Liver (tissue), 9 donors: ENCODE data around the gene ULBP3. TPM values are rescaled to one million over a fixed set of nuclear protein-coding genes. Genes with fewer than 3 reads are reported as not detected.

Experiments
- DNase-seq: peaks from one replicate; pipeline ENCODE4 v3.0.0-alpha.2; 2017; ENCODE audit warnings: low spot score
- H3K27ac ChIP-seq, 2 donors: one replicate each; pipeline ENCODE4 v1.7.0; 2013; ENCODE audit warnings: inconsistent platforms in 2 of 2, low read length in 2 of 2, control low read depth in 1 of 2, low read depth in 1 of 2, mild to moderate bottlenecking in 1 of 2
- H3K27me3 ChIP-seq, 4 donors: one replicate each; pipeline versions ENCODE4 v1.6.1 to v1.7.0; 2013; ENCODE audit warnings: low read length in 3 of 4, inconsistent platforms in 1 of 4, mild to moderate bottlenecking in 1 of 4, moderate library complexity in 1 of 4; ENCODE audit not compliant: control insufficient read depth in 4 of 4, insufficient read depth in 4 of 4
- H3K36me3 ChIP-seq, 4 donors: one replicate each; pipeline versions ENCODE4 v1.6.1 to v1.7.0; 2013; ENCODE audit warnings: low read length in 3 of 4, mild to moderate bottlenecking in 3 of 4, low read depth in 1 of 4, moderate library complexity in 1 of 4; ENCODE audit not compliant: control insufficient read depth in 4 of 4, insufficient read depth in 3 of 4
- H3K4me1 ChIP-seq, 4 donors: one replicate each; pipeline versions ENCODE4 v1.6.1 to v1.7.0; 2013; ENCODE audit warnings: low read length in 3 of 4, mild to moderate bottlenecking in 3 of 4, moderate library complexity in 1 of 4; ENCODE audit not compliant: control insufficient read depth in 4 of 4, insufficient read depth in 4 of 4
- H3K4me3 ChIP-seq, 3 donors: one replicate each; pipeline versions ENCODE4 v1.6.1 to v1.7.0; 2013; ENCODE audit warnings: low read length in 3 of 3, control low read depth in 1 of 3, low read depth in 1 of 3, mild to moderate bottlenecking in 1 of 3
- H3K9ac ChIP-seq, 2 donors: one replicate each; pipeline ENCODE4 v1.7.0; 2013; ENCODE audit warnings: low read length in 2 of 2, mild to moderate bottlenecking in 2 of 2, moderate library complexity in 2 of 2, control low read depth in 1 of 2, low read depth in 1 of 2
- H3K9me3 ChIP-seq, 4 donors: one replicate each; pipeline versions ENCODE4 v1.6.1 to v1.7.0; 2013; ENCODE audit warnings: low read length in 3 of 4; ENCODE audit not compliant: control insufficient read depth in 4 of 4
- EGR1 ChIP-seq, 2 donors: IDR thresholded peaks; 2 replicates each; pipeline ENCODE4 v1.6.1; 2016 to 2018; ENCODE audit warnings: antibody characterized with exemption in 2 of 2, low read depth in 2 of 2
- FOXA1 ChIP-seq: IDR thresholded peaks from 2 replicates; pipeline ENCODE4 v1.6.1; 2016; ENCODE audit warnings: antibody characterized with exemption
- FOXA2 ChIP-seq: IDR thresholded peaks from 2 replicates; pipeline ENCODE4 v1.6.1; 2016; ENCODE audit warnings: antibody characterized with exemption
- GABPA ChIP-seq, 2 donors: IDR thresholded peaks in 1 of 2; conservative IDR thresholded peaks in 1 of 2; 2 replicates each; pipeline ENCODE4 v1.6.1; 2016; ENCODE audit warnings: antibody characterized with exemption in 2 of 2, mild to moderate bottlenecking in 1 of 2, moderate library complexity in 1 of 2
- HNF4A ChIP-seq, 2 donors: conservative IDR thresholded peaks; 2 replicates each; pipeline ENCODE4 v1.6.1; 2016; ENCODE audit warnings: antibody characterized with exemption in 2 of 2, mild to moderate bottlenecking in 2 of 2
- HNF4G ChIP-seq: IDR thresholded peaks from 2 replicates; pipeline ENCODE4 v1.6.1; 2016; ENCODE audit warnings: antibody characterized with exemption
- JUND ChIP-seq, 2 donors: IDR thresholded peaks; 2 replicates each; pipeline ENCODE4 v1.6.1; 2016; ENCODE audit warnings: antibody characterized with exemption in 2 of 2
- NR2F2 ChIP-seq: IDR thresholded peaks from 2 replicates; pipeline ENCODE4 v1.6.1; 2016; ENCODE audit warnings: antibody characterized with exemption
- RAD21 ChIP-seq, 2 donors: IDR thresholded peaks; 2 replicates each; pipeline ENCODE4 v1.6.1; 2016; ENCODE audit warnings: antibody characterized with exemption in 2 of 2, mild to moderate bottlenecking in 2 of 2
- RXRA ChIP-seq, 2 donors: IDR thresholded peaks; 2 replicates each; pipeline ENCODE4 v1.6.1; 2017 to 2018; ENCODE audit warnings: antibody characterized with exemption in 2 of 2, mild to moderate bottlenecking in 1 of 2
- SP1 ChIP-seq: IDR thresholded peaks from 2 replicates; pipeline ENCODE4 v1.6.1; 2018; ENCODE audit warnings: antibody characterized with exemption, mild to moderate bottlenecking
- TAF1 ChIP-seq: conservative IDR thresholded peaks from 2 replicates; pipeline ENCODE4 v1.6.1; 2016; ENCODE audit warnings: antibody characterized with exemption, mild to moderate bottlenecking
- YY1 ChIP-seq: IDR thresholded peaks from 2 replicates; pipeline ENCODE4 v1.6.1; 2016; ENCODE audit warnings: antibody characterized with exemption, mild to moderate bottlenecking
- WGBS: extraction: QIAGEN DNeasy Blood & Tissue Kit; methylation state at CpG from one replicate; pipeline ENCODE4 v1.1.7; 2013; 5-methylcytosine and 5-hydroxymethylcytosine counted together
- polyA plus RNA-seq, 2 donors: library from polyadenylated mRNA; stranded (reverse) in 1 of 2; unstranded in 1 of 2; fragments of 200-250 nt in 1 of 2; fragments of >200 nt in 1 of 2; fragmentation: Nextera tagmentation in 1 of 2; extraction: Ambion mirVana in 1 of 2; gene quantifications; one replicate each; pipeline versions ENCODE4 v1.2.1 to v1.2.3, GENCODE V29; 2013 to 2015
- total RNA-seq, 2 donors: library from RNA; depleted of rRNA; stranded (reverse); fragments of >200 nt; gene quantifications; one replicate each; pipeline ENCODE4 v1.2.3, GENCODE V29; 2014
- TF ChIP-seq, protein P1 (sequence below): IDR thresholded peaks from 2 replicates; pipeline ENCODE4 v1.6.1; 2016; ENCODE audit warnings: antibody characterized with exemption
- TF ChIP-seq, protein P2 (sequence below): IDR thresholded peaks from 2 replicates; pipeline ENCODE4 v1.6.1; 2016; ENCODE audit warnings: antibody characterized with exemption
- TF ChIP-seq, protein P3 (sequence below): IDR thresholded peaks from 2 replicates; pipeline ENCODE4 v1.6.1; 2016; ENCODE audit warnings: antibody characterized with exemption
- TF ChIP-seq, protein P4 (sequence below): IDR thresholded peaks from 2 replicates; pipeline ENCODE4 v1.6.1; 2016; ENCODE audit warnings: antibody characterized with exemption, mild to moderate bottlenecking
- TF ChIP-seq, protein P5 (sequence below): fragments of 150-350 bp; IDR thresholded peaks from 2 replicates; pipeline ENCODE4 v1.5.1; 2017; ENCODE audit warnings: improper control_type of control experiment, low read depth, low read length; ENCODE audit not compliant: missing input control
- donor health status: healthy.
- donor health status: healthy.
- donor health status: healthy.
- donor health status: healthy.
- donor health status: healthy.

The ULBP3 gene
- total and polyA plus RNA-seq, 4 donors = 0.88 to 2.3 (median 0.92) TPM; not detected in 1

DNA sequence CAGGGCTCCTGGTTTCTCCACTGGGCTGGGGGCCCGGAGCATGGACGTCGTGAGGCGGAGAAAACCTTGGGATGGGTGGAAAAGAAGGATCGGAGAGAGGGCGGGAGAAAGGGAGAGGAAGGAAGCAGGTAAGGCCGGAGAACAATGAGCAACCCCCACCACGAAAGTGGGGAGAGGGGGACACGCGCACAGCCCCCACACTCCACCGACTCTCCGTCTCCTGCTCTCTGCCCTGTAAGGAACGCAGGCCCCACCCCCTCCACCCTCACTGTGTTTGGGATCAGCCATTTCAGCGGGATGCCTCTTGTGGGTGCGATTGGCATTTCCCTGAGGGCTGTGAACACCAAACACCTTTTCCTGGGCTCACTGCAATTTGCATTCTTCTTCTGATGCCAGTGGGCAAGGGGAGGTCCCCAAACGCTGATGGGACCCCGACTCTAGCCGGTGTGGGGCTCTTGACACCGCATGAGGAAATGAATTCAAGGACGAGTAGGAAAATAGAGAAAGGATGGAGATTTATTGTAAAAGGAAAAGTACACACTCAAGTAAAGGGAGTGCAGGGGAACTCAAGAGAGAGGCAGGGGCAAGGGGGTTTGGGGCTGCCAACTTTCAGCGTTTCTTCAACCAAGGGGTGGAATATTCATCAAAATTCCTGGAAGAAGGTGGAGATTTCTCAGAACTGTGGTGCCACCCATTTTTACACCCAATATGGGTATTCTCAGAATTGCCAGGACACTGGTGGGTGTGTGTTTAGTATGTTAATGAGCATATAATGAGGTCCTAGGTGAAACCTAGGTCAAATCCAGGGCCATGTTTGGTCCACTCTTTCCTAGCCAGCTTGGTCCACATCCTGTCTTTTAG, 30.5 kb downstream of the ULBP3 start:
- no peaks in the 10 kb centered on the region for H3K36me3 ChIP-seq
- H3K27me3 ChIP-seq = peaks cover 0 to 25% (median 9%) of the 10 kb centered on the region in 4 donors
- 14% methylated on average over 21 of the region's 21 CpGs for WGBS
- TF ChIP-seq GABPA (IDR thresholded peaks at IDR 0.05 in 1 of 2, conservative IDR thresholded peaks at IDR 0.05 in 1 of 2) (no peak), RXRA (IDR thresholded peaks at IDR 0.05) (no peak)
- TF ChIP-seq, protein P1, sequence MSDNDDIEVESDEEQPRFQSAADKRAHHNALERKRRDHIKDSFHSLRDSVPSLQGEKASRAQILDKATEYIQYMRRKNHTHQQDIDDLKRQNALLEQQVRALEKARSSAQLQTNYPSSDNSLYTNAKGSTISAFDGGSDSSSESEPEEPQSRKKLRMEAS = no peak
- TF ChIP-seq, protein P2, sequence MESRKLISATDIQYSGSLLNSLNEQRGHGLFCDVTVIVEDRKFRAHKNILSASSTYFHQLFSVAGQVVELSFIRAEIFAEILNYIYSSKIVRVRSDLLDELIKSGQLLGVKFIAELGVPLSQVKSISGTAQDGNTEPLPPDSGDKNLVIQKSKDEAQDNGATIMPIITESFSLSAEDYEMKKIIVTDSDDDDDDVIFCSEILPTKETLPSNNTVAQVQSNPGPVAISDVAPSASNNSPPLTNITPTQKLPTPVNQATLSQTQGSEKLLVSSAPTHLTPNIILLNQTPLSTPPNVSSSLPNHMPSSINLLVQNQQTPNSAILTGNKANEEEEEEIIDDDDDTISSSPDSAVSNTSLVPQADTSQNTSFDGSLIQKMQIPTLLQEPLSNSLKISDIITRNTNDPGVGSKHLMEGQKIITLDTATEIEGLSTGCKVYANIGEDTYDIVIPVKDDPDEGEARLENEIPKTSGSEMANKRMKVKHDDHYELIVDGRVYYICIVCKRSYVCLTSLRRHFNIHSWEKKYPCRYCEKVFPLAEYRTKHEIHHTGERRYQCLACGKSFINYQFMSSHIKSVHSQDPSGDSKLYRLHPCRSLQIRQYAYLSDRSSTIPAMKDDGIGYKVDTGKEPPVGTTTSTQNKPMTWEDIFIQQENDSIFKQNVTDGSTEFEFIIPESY = no peak
- TF ChIP-seq, protein P3, sequence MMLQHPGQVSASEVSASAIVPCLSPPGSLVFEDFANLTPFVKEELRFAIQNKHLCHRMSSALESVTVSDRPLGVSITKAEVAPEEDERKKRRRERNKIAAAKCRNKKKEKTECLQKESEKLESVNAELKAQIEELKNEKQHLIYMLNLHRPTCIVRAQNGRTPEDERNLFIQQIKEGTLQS = no peak
- H3K27ac ChIP-seq = no peak overlapping the region
- no peak overlapping the region for H3K4me3 ChIP-seq
- no peaks in the 10 kb centered on the region for H3K9me3 ChIP-seq
- H3K9ac ChIP-seq = no peak overlapping the region
- DNase-seq = no peak
- peaks cover 0 to 9% (median 7%) of the 10 kb centered on the region in 4 donors for H3K4me1 ChIP-seq

DNA sequence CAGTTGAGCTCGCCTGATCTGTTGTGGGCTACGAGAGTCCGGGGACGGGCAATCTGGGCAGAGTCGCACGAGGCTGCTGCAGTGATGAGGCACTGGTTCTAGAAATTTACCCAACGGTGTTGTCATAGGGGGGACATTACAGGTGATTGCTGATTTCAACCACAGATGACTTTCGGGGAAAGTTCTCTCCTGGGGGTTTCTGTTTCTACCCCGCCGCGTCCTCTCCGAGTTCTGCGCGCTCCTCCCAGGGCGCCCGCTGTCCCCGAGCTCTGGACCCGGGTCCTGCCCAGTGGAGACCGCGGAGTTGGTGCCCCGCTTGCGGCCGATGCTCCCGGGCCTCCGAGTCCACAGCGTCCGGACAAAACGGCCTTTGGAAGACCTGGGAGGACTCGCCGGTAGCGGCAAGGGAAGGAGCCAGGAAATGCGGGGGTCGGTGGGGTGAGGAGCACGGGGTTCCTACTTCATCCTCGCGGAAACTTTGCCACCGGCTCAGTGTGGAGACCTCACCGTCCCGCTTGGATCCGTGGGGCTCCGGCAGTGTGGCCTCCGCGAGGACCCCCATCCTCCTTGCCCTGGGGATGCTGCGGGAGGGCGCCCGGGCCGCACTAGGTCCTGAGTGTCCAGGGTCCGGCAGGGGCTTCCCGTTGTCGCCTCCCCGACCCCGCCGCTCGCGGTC, 31.3 kb downstream of the ULBP3 start:
- DNase-seq = no peak
- Histone ChIP-seq H3K9me3 (no peaks in the 10 kb centered on the region), H3K9ac (no peak overlapping the region), H3K36me3 (no peaks in the 10 kb centered on the region), H3K27me3 (peaks cover 0 to 25% (median 9%) of the 10 kb centered on the region in 4 donors), H3K27ac (no peak overlapping the region), H3K4me1 (peaks cover 0 to 9% (median 7%) of the 10 kb centered on the region in 4 donors), H3K4me3 (peak overlapping the region in 1 of 3 donors; percentile 17)
- WGBS = 4% methylated on average over 55 of the region's 55 CpGs
- TF ChIP-seq, protein P1 = no peak
- TF ChIP-seq EGR1 (IDR thresholded peaks at IDR 0.05; ENCODE audit: low read depth in 2 of 2) = no peak
- no peak for TF ChIP-seq RAD21 (IDR thresholded peaks at IDR 0.05)
- TF ChIP-seq HNF4G = no peak
- no peak for TF ChIP-seq JUND (IDR thresholded peaks at IDR 0.05)
- TF ChIP-seq GABPA (IDR thresholded peaks at IDR 0.05 in 1 of 2, conservative IDR thresholded peaks at IDR 0.05 in 1 of 2) = no peak
- TF ChIP-seq, protein P3 = no peak
- TF ChIP-seq HNF4A (conservative IDR thresholded peaks at IDR 0.05) = no peak
- no peak for TF ChIP-seq NR2F2
- TF ChIP-seq RXRA (IDR thresholded peaks at IDR 0.05) = no peak
- TF ChIP-seq FOXA1 = no peak
- TF ChIP-seq YY1 = no peak
- no peak for TF ChIP-seq SP1
- TF ChIP-seq, protein P4, sequence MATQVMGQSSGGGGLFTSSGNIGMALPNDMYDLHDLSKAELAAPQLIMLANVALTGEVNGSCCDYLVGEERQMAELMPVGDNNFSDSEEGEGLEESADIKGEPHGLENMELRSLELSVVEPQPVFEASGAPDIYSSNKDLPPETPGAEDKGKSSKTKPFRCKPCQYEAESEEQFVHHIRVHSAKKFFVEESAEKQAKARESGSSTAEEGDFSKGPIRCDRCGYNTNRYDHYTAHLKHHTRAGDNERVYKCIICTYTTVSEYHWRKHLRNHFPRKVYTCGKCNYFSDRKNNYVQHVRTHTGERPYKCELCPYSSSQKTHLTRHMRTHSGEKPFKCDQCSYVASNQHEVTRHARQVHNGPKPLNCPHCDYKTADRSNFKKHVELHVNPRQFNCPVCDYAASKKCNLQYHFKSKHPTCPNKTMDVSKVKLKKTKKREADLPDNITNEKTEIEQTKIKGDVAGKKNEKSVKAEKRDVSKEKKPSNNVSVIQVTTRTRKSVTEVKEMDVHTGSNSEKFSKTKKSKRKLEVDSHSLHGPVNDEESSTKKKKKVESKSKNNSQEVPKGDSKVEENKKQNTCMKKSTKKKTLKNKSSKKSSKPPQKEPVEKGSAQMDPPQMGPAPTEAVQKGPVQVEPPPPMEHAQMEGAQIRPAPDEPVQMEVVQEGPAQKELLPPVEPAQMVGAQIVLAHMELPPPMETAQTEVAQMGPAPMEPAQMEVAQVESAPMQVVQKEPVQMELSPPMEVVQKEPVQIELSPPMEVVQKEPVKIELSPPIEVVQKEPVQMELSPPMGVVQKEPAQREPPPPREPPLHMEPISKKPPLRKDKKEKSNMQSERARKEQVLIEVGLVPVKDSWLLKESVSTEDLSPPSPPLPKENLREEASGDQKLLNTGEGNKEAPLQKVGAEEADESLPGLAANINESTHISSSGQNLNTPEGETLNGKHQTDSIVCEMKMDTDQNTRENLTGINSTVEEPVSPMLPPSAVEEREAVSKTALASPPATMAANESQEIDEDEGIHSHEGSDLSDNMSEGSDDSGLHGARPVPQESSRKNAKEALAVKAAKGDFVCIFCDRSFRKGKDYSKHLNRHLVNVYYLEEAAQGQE = no peak
- TF ChIP-seq FOXA2 = no peak
- TF ChIP-seq, protein P5, sequence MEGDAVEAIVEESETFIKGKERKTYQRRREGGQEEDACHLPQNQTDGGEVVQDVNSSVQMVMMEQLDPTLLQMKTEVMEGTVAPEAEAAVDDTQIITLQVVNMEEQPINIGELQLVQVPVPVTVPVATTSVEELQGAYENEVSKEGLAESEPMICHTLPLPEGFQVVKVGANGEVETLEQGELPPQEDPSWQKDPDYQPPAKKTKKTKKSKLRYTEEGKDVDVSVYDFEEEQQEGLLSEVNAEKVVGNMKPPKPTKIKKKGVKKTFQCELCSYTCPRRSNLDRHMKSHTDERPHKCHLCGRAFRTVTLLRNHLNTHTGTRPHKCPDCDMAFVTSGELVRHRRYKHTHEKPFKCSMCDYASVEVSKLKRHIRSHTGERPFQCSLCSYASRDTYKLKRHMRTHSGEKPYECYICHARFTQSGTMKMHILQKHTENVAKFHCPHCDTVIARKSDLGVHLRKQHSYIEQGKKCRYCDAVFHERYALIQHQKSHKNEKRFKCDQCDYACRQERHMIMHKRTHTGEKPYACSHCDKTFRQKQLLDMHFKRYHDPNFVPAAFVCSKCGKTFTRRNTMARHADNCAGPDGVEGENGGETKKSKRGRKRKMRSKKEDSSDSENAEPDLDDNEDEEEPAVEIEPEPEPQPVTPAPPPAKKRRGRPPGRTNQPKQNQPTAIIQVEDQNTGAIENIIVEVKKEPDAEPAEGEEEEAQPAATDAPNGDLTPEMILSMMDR = no peak
- TF ChIP-seq, protein P2 = no peak
- TF ChIP-seq TAF1 = no peak
